ENCODE measurements around the gene DMRT1. TPM values are rescaled to one million over a fixed set of nuclear protein-coding genes. Genes with fewer than 3 reads are reported as not detected.

Gene DMRT1
- total RNA-seq, 1 donor from 2014 or later: not detected

DNA sequence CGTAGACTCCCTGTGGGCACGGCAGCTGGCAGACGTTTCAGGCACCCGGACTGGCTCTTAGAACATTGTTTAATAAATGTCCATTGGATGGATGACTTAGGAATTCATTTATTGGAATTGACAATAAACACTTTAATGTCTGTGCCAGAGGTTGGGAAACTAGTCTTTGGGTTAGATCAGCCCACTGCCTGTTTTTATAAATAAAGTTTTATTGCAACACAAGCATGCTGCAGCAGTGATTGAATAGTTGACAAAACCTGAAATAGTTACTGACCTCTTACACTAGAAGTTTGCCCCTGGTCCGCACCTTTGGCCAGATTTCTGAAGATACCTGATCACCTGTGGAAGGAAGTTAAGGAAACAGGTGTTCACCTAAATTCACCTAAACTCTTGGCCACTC, 51.6 kb downstream of the DMRT1 start:
- DNase-seq (ENCODE audit: low spot score, unreplicated experiment): no peak
- H3K36me3 Mint-ChIP-seq (ENCODE audit: insufficient read depth): no peaks in the 10 kb centered on the region
- H3K4me1 Mint-ChIP-seq (ENCODE audit: low read depth): peaks cover 5% of the 10 kb centered on the region
- TF ChIP-seq CTCF (IDR thresholded peaks at IDR 0.05; ENCODE audit: unreplicated experiment): no peak
- no peaks in the 10 kb centered on the region for H3K9me3 Mint-ChIP-seq (ENCODE audit: low read depth)
- peaks cover 22% of the 10 kb centered on the region for H3K27me3 Mint-ChIP-seq
- H3K4me3 Mint-ChIP-seq (ENCODE audit: low read depth): no peak overlapping the region
- H3K27ac Mint-ChIP-seq: no peak overlapping the region

- H3K27me3 Mint-ChIP-seq: peaks cover 29% of the 10 kb centered on the region
- H3K9me3 Mint-ChIP-seq (ENCODE audit: low read depth): no peaks in the 10 kb centered on the region
- H3K27ac Mint-ChIP-seq: no peak overlapping the region
- no peaks in the 10 kb centered on the region for H3K36me3 Mint-ChIP-seq (ENCODE audit: insufficient read depth)
- TF ChIP-seq CTCF (IDR thresholded peaks at IDR 0.05; ENCODE audit: unreplicated experiment): peak; percentile 95
- peaks cover 5% of the 10 kb centered on the region for H3K4me1 Mint-ChIP-seq (ENCODE audit: low read depth)
- H3K4me3 Mint-ChIP-seq (ENCODE audit: low read depth): no peak overlapping the region
- DNase-seq (ENCODE audit: low spot score, unreplicated experiment): peak; percentile 43
These were observed 52.4 kb downstream of the DMRT1 start for GRCh38 chr9:893843-894420.

DNA sequence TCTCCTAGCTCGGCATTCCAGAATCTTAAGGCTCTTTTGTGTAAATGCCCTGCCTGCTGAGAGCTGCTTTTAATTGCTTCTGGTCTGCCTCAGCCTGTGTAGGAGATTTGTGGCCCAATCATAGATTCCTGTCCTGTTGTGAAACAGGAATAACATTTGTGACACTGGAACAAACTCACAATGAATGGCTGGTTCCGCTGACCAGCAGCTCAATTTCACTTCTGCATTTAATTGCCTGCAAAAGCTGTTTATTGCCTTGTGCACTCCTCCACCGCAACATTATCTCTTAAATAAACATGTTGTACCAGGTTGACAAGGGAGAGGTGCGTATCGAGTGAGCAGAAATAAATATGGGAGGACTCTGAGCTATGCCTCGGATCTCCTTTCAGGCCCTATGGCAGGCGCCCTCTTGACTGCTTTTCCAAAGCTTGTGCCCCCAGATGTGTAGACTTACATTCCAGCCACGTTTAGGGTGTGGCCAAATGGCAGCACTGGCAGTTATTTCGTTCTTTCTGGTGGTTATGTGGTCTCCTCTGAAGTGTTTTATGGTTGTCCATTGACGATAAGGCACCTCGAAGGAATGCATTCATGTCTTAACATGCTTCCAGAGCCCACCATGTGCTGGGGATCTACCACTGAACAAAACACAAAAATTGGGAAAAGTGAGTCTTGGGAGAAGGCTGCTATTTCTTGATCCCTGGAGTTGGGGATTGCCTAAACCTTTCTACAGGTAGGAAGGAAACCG, 58.1 kb downstream of the DMRT1 start:
- H3K27ac Mint-ChIP-seq: no peak overlapping the region
- no peaks in the 10 kb centered on the region for H3K9me3 Mint-ChIP-seq (ENCODE audit: low read depth)
- TF ChIP-seq CTCF (IDR thresholded peaks at IDR 0.05; ENCODE audit: unreplicated experiment): no peak
- no peak for DNase-seq (ENCODE audit: low spot score, unreplicated experiment)
- H3K27me3 Mint-ChIP-seq: peaks cover 30% of the 10 kb centered on the region
- H3K36me3 Mint-ChIP-seq (ENCODE audit: insufficient read depth): no peaks in the 10 kb centered on the region
- H3K4me3 Mint-ChIP-seq (ENCODE audit: low read depth): no peak overlapping the region
- H3K4me1 Mint-ChIP-seq (ENCODE audit: low read depth): peaks cover 4% of the 10 kb centered on the region

DNA sequence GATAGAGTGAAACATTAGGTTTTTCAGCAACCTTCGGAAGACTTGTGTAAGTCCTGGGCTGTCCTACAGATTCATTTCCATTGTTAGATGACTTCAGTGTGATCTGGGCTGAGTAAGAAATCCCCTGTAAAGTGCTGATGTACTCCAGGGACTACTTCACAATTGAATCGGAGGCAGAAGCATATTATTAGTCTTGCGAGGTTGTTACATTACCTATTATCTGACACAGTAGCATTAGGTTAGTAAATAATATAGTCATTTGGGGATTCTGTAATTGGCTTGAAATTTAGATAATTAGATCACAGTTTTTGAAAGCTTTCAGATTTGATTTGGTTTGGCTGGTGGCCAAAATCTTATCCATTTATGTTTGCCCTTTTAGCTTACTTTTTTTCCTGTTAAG, 62.4 kb downstream of the DMRT1 start:
- peaks cover 57% of the 10 kb centered on the region for H3K27me3 Mint-ChIP-seq
- no peak for DNase-seq (ENCODE audit: low spot score, unreplicated experiment)
- no peak for TF ChIP-seq CTCF (IDR thresholded peaks at IDR 0.05; ENCODE audit: unreplicated experiment)
- no peaks in the 10 kb centered on the region for H3K9me3 Mint-ChIP-seq (ENCODE audit: low read depth)
- no peak overlapping the region for H3K4me3 Mint-ChIP-seq (ENCODE audit: low read depth)
- H3K4me1 Mint-ChIP-seq (ENCODE audit: low read depth): peaks cover 4% of the 10 kb centered on the region
- H3K27ac Mint-ChIP-seq: no peak overlapping the region
- H3K36me3 Mint-ChIP-seq (ENCODE audit: insufficient read depth): no peaks in the 10 kb centered on the region

DNA sequence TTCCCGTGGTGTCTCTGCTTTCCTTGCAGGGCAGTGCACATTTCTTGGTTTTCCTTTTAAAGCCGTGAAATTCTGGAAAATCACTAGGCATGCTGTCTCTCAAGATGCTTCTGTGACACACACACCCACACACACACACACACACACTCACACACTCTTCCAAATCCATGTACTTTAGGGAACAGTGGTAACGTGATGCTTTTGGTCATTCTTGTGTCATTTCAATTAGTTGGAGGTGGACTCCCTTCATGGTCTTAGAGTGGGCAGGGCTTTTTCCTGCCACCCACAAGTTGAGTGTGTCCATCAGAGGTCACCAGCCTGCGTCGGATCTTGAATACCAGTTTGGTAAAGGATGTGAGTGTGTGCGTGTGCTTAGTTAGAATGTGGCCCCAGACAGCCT, 64.4 kb downstream of the DMRT1 start:
- H3K27ac Mint-ChIP-seq: no peak overlapping the region
- H3K9me3 Mint-ChIP-seq (ENCODE audit: low read depth): no peaks in the 10 kb centered on the region
- H3K27me3 Mint-ChIP-seq: peaks cover 66% of the 10 kb centered on the region
- H3K36me3 Mint-ChIP-seq (ENCODE audit: insufficient read depth): no peaks in the 10 kb centered on the region
- H3K4me3 Mint-ChIP-seq (ENCODE audit: low read depth): no peak overlapping the region
- H3K4me1 Mint-ChIP-seq (ENCODE audit: low read depth): no peaks in the 10 kb centered on the region
- no peak for TF ChIP-seq CTCF (IDR thresholded peaks at IDR 0.05; ENCODE audit: unreplicated experiment)
- no peak for DNase-seq (ENCODE audit: low spot score, unreplicated experiment)

Measured in progenitor cell of endocrine pancreas (in vitro differentiated cells).